ENCODE results near the gene ZNF700.

DNA sequence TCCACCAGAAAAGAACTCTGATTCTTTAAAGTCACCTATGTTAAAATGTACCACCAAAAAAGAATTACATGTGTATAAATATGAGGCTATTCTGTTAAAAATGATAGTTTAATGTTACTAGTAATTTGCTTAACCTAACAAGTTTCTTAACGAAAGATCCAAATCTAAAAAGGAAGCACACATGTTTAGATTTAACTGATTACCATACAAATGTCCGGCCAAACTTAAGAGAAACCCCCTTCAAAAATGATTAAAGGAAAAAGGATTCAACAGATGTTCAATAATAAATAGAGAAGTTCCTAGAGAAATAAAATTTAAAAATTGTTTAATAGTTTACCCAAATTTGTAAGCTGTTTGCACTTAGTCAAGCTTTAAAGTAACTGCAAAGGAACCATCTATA is 42.3 kb upstream of the ZNF700 start:
- TF ChIP-seq, protein P1, sequence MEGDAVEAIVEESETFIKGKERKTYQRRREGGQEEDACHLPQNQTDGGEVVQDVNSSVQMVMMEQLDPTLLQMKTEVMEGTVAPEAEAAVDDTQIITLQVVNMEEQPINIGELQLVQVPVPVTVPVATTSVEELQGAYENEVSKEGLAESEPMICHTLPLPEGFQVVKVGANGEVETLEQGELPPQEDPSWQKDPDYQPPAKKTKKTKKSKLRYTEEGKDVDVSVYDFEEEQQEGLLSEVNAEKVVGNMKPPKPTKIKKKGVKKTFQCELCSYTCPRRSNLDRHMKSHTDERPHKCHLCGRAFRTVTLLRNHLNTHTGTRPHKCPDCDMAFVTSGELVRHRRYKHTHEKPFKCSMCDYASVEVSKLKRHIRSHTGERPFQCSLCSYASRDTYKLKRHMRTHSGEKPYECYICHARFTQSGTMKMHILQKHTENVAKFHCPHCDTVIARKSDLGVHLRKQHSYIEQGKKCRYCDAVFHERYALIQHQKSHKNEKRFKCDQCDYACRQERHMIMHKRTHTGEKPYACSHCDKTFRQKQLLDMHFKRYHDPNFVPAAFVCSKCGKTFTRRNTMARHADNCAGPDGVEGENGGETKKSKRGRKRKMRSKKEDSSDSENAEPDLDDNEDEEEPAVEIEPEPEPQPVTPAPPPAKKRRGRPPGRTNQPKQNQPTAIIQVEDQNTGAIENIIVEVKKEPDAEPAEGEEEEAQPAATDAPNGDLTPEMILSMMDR (IDR thresholded peaks at IDR 0.05; ENCODE audit: poor library complexity, severe bottlenecking) = no peak
- TF ChIP-seq EZH2 (IDR thresholded peaks at IDR 0.05; ENCODE audit: borderline replicate concordance, insufficient read depth, low read length, poor library complexity, severe bottlenecking) = no peak
- TF ChIP-seq POLR2AphosphoS5 (IDR thresholded peaks at IDR 0.05) = no peak
- TF ChIP-seq RAD21 (conservative IDR thresholded peaks at IDR 0.05) = no peak

All from neural cell (in vitro differentiated cells).